ENCODE data around the gene KIAA1549.

DNA sequence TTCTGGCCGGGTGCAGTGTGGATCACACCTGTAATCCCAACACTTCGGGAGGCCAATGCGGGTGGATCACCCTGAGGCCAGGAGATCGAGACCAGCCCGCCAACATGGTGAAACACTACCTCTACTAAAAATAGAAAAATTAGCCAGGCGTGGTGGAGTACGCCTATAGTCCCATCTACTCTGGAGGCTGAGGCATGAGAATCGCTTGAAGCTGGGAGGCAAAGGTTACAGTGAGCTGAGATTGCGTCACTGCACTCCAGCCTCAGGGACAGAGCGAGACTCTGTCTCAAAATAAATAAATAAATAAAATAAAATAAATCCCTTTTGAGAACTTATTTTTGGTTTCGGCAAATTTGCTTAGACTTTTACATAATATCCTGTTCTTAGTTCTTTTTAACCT lies 151.9 kb downstream of the KIAA1549 start:
- TF ChIP-seq EZH2 (IDR thresholded peaks at IDR 0.05; ENCODE audit: borderline replicate concordance, insufficient read depth, low read depth, low read length, poor library complexity, severe bottlenecking) = no peak
- TF ChIP-seq, protein P1, sequence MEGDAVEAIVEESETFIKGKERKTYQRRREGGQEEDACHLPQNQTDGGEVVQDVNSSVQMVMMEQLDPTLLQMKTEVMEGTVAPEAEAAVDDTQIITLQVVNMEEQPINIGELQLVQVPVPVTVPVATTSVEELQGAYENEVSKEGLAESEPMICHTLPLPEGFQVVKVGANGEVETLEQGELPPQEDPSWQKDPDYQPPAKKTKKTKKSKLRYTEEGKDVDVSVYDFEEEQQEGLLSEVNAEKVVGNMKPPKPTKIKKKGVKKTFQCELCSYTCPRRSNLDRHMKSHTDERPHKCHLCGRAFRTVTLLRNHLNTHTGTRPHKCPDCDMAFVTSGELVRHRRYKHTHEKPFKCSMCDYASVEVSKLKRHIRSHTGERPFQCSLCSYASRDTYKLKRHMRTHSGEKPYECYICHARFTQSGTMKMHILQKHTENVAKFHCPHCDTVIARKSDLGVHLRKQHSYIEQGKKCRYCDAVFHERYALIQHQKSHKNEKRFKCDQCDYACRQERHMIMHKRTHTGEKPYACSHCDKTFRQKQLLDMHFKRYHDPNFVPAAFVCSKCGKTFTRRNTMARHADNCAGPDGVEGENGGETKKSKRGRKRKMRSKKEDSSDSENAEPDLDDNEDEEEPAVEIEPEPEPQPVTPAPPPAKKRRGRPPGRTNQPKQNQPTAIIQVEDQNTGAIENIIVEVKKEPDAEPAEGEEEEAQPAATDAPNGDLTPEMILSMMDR (IDR thresholded peaks at IDR 0.05) = no peak

All from B cell (primary cell).